Neural progenitor cell (in vitro differentiated cells): ENCODE data around the gene CENPH. TPM values are rescaled to one million over a fixed set of nuclear protein-coding genes. Genes with fewer than 3 reads are reported as not detected.

Experiments used
- DNase-seq: peaks from one replicate; pipeline ENCODE4 v3.0.0-alpha.2; 2016; ENCODE audit warnings: low spot score
- H2AFZ ChIP-seq: fragments of 200-600 bp; sonication (generic); replicated peaks from 2 replicates; pipeline ENCODE4 v1.6.1; 2016; ENCODE audit warnings: antibody characterized with exemption
- H3F3A ChIP-seq: fragments of 200-600 bp; sonication (generic); 2 replicates; pipeline ENCODE4 v1.6.1; 2016; ENCODE audit warnings: antibody characterized with exemption, low read depth
- H3K27ac ChIP-seq: fragments of 200-600 bp; sonication (generic); 2 replicates; pipeline ENCODE4 v1.5.1; 2016; ENCODE audit warnings: mild to moderate bottlenecking
- H3K27me3 ChIP-seq: fragments of 200-600 bp; sonication (generic); 2 replicates; pipeline ENCODE4 v1.6.1; 2016; ENCODE audit warnings: mild to moderate bottlenecking, moderate library complexity
- H3K36me3 ChIP-seq: fragments of 200-600 bp; sonication (generic); 2 replicates; pipeline ENCODE4 v1.5.1; 2016
- H3K4me1 ChIP-seq: fragments of 200-600 bp; sonication (generic); 2 replicates; pipeline ENCODE4 v1.6.1; 2016; ENCODE audit warnings: mixed run types
- H3K4me2 ChIP-seq: fragments of 200-600 bp; sonication (generic); 2 replicates; pipeline ENCODE4 v1.6.1; 2016
- H3K4me3 ChIP-seq: fragments of 200-600 bp; sonication (generic); 2 replicates; pipeline ENCODE4 v1.5.1; 2016
- H3K79me2 ChIP-seq: fragments of 200-600 bp; sonication (generic); 2 replicates; pipeline ENCODE4 v1.6.1; 2016; ENCODE audit warnings: low read depth
- H3K9ac ChIP-seq: fragments of 200-600 bp; sonication (generic); 2 replicates; pipeline ENCODE4 v1.6.1; 2016
- H3K9me3 ChIP-seq: fragments of 200-600 bp; sonication (generic); 2 replicates; pipeline ENCODE4 v1.5.1; 2016; ENCODE audit warnings: low read depth
- H4K20me1 ChIP-seq: fragments of 200-600 bp; sonication (generic); 2 replicates; pipeline ENCODE4 v1.6.1; 2016; ENCODE audit warnings: low read depth
- H3K27ac Mint-ChIP-seq: 3 replicates; pipeline ENCODE4 v1.8.0; 2021; ENCODE audit warnings: mixed read lengths
- H3K27me3 Mint-ChIP-seq: 2 replicates; pipeline ENCODE4 v1.8.0; 2022; ENCODE audit warnings: low read depth, mild to moderate bottlenecking, inconsistent platforms, moderate library complexity, mixed read lengths; ENCODE audit not compliant: insufficient read depth
- H3K36me3 Mint-ChIP-seq: 3 replicates; pipeline ENCODE4 v1.8.0; 2021; ENCODE audit warnings: mixed read lengths
- H3K4me1 Mint-ChIP-seq: 3 replicates; pipeline ENCODE4 v1.8.0; 2021; ENCODE audit warnings: mixed read lengths
- H3K4me3 Mint-ChIP-seq: 3 replicates; pipeline ENCODE4 v1.8.0; 2021; ENCODE audit warnings: mild to moderate bottlenecking, moderate library complexity, mixed read lengths
- H3K9me3 Mint-ChIP-seq: 3 replicates; pipeline ENCODE4 v1.8.0; 2020; ENCODE audit warnings: mixed read lengths
- EZH2 ChIP-seq: fragments of 200-600 bp; sonication (generic); IDR thresholded peaks from 2 replicates; pipeline ENCODE4 v1.6.1; 2017; ENCODE audit warnings: antibody characterized with exemption, mild to moderate bottlenecking, moderate library complexity
- small RNA-seq: library from RNA; depleted of rRNA; stranded (forward); fragments of <200 nt; gene quantifications from one replicate; pipeline ENCODE3, GENCODE V24; 2015
- total RNA-seq: library from RNA; depleted of rRNA; stranded (reverse); fragments of >200 nt; gene quantifications from 2 replicates; pipeline ENCODE4 v1.2.3, GENCODE V29; 2015; ENCODE audit warnings: low replicate concordance

Gene CENPH
- total RNA-seq, 1 donor from 2014 or later: 303 TPM

- Histone ChIP-seq H3K27me3 (no peaks in the 10 kb centered on the region), H3K9ac (no peak overlapping the region), H3K4me1 (no peaks in the 10 kb centered on the region), H3K9me3 (no peaks in the 10 kb centered on the region), H3K4me2 (no peak overlapping the region), H3K79me2 (no peaks in the 10 kb centered on the region), H2AFZ (no peak overlapping the region), H3K27ac (no peak overlapping the region), H3F3A (no peaks in the 10 kb centered on the region), H3K4me3 (no peak overlapping the region), H3K36me3 (no peaks in the 10 kb centered on the region), H4K20me1 (no peaks in the 10 kb centered on the region)
- Mint-ChIP-seq H3K27ac (no peak overlapping the region), H3K36me3 (peaks cover 10% of the 10 kb centered on the region), H3K4me1 (no peaks in the 10 kb centered on the region), H3K27me3 (peaks cover 2% of the 10 kb centered on the region), H3K9me3 (no peaks in the 10 kb centered on the region), H3K4me3 (no peak overlapping the region)
- DNase-seq: no peak
- TF ChIP-seq EZH2: no peak
These were observed 68.2 kb downstream of the CENPH start for GRCh38 chr5:69257577-69257976.

Small RNA genes lying within 50 kb of the gene (small RNA-seq; reads per million reads assigned to genes)
- gene SNORA50D: not detected

Other genes starting within 250 kb of the CENPH start
- 32.4 and 45.6 TPM in 2 replicates for gene SLC30A5, start 95.6 kb upstream of the CENPH start, total RNA-seq
- 317 and 408 TPM in 2 replicates for gene CCNB1, start 22.4 kb upstream of the CENPH start, total RNA-seq
- 38.0 and 57.3 TPM in 2 replicates for gene CDK7, start 45.3 kb downstream of the CENPH start, total RNA-seq
- gene CCDC125, start 143.2 kb downstream of the CENPH start, total RNA-seq: 0.53 and 0.54 TPM in 2 replicates
- 21.6 and 50.4 TPM in 2 replicates for gene AK6, start 179.9 kb downstream of the CENPH start, total RNA-seq
- 66.3 and 97.0 TPM in 2 replicates for gene TAF9, start 179.9 kb downstream of the CENPH start, total RNA-seq
- gene RAD17, start 180.2 kb downstream of the CENPH start, total RNA-seq: 32.3 and 51.6 TPM in 2 replicates
- 12.9 and 13.7 TPM in 2 replicates for gene MARVELD2, start 225.5 kb downstream of the CENPH start, total RNA-seq